Adipose tissue (tissue), 3 donors: ENCODE results near the gene KCNQ1. TPM values are rescaled to one million over a fixed set of nuclear protein-coding genes. Genes with fewer than 3 reads are reported as not detected.

Experiments
- H3K27ac ChIP-seq: one replicate; pipeline ENCODE4 v1.5.1; 2013; ENCODE audit warnings: low read depth, low read length
- WGBS, 3 donors: extraction: QIAGEN DNeasy Blood & Tissue Kit; methylation state at CpG; one replicate each; pipeline ENCODE4 v1.1.7; 2013; 5-methylcytosine and 5-hydroxymethylcytosine counted together
- polyA plus RNA-seq, 3 donors: library from polyadenylated mRNA; stranded (reverse); fragments of 200-250 nt; gene quantifications; one replicate each; pipeline ENCODE4 v1.2.3, GENCODE V29; 2013
- donor health status: healthy with polysubstance abuse.
- donor health status: Bipolar disorder and iron deficiency.
- donor health status: healthy.

Gene KCNQ1
- polyA plus RNA-seq, 3 donors: 4.8 to 28.1 (median 9.6) TPM

- 87 to 94% (median 89%) methylated on average over 22 of the region's 22 CpGs for WGBS, 3 donors
- no peak overlapping the region for H3K27ac ChIP-seq
These were observed 357.0 kb downstream of the KCNQ1 start for GRCh38 chr11:2801711-2802388.

DNA sequence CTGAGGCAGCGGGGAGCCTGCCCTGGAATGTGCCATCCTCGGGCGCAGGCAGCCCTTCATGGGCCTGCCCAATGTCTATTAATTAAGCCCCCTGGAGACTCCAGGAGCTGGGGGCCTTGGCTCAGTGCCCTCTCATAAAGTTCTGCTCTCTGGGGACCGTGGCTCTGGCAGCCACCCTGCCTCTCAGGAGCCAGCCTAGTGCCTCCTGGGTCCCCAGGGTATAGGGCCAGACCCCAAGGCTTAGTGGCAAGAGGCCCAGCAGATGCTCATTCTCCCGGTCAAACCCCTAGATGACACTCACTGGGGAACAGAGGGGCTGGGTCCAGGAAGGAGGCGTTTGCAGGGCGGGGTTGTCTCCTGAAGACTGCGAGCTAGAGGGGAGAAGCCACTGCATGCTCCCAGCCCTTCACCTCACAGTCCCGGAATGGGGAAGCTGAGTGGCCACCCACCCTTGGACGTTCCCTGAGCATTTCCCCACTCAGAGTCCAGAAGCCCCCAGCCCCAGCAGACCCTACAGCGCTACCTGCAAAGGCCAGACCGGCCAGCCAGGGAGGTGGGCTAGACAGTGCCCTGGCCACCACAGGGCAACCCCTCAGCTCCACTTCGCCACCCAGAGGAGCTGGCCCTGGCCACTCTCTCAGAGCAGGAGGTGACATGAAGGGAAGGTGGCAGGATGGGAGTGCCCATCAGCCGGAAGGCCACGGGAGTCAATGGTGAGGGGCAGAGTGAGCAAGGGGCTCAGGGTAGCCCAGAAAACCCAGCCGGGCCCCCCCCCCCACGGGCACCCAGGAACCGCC is 357.8 kb downstream of the KCNQ1 start:
- H3K27ac ChIP-seq: no peak overlapping the region
- WGBS, 3 donors: 83 to 90% (median 84%) methylated on average over 18 of the region's 18 CpGs

- 86 to 93% (median 89%) methylated on average over 20 of the region's 20 CpGs for WGBS, 3 donors
- no peak overlapping the region for H3K27ac ChIP-seq
These were observed 358.6 kb downstream of the KCNQ1 start for GRCh38 chr11:2803186-2804091.

DNA sequence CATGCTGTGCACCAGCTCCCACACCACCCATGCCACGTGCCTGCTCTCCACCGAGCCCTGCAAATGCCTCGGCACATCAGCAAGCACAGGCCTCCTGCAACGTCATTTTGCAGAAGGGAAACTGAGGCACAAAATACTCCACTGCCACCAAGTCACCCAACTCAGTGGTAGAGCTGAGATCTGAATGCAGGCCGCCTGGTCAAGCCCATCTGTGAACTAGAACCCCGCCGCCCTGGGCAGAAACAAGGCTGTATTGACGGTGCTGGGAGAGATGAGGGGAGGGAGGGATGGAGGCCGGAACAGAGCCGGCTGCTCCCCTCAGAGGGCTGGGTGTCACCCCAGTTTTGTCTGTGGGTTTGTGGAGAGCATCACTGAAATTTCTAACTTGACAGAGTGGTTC is 359.4 kb downstream of the KCNQ1 start:
- WGBS, 3 donors: 93 to 98% (median 93%) methylated on average over 10 of the region's 10 CpGs
- H3K27ac ChIP-seq: no peak overlapping the region

GRCh38 chr11:2804701-2805387 is 360.0 kb downstream of the KCNQ1 start:
- 79 to 82% (median 80%) methylated on average over 19 of the region's 19 CpGs for WGBS, 3 donors
- H3K27ac ChIP-seq: no peak overlapping the region

GRCh38 chr11:2805388-2806056 is 360.7 kb downstream of the KCNQ1 start:
- no peak overlapping the region for H3K27ac ChIP-seq

GRCh38 chr11:2806351-2807024 is 361.7 kb downstream of the KCNQ1 start:
- WGBS, 3 donors: 71 to 83% (median 79%) methylated on average over 24 of the region's 24 CpGs
- no peak overlapping the region for H3K27ac ChIP-seq

More at GRCh38 chr11:2805388-2806056, 360.7 kb downstream of the KCNQ1 start:
- 65 to 87% (median 78%) methylated on average over 20 of the region's 20 CpGs for WGBS, 3 donors

DNA sequence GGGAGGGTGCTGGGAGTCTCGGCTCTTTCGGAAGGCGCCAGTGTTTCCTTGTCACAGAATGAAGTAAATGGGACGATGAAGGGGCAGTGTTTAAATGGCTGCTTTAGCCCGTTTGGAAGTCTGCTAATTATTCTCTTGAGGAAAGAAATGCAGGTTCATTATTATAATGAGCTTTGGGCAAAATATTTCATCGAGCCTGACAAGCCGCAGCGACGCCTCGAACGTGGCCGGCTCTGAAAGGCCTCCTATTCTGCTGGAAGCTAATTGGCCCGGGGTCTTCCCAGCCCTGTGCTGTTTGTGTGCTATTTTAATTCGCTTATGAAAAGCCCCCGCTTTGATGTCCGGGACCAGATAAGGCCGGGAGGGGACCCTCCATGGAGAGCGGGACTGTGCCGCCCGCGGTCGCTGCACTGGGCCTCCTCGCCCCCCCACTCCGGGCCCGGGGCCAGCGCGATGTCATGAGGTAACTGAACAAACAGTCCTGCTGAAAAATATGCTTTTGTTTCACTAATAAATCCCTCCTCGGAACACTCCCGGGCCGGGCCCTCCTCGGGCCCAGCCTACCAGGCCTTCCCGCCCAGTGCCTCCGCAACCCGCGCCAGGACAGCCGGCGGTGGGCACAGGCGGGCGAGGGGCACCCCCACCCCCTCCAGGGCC is 362.3 kb downstream of the KCNQ1 start:
- no peak overlapping the region for H3K27ac ChIP-seq
- WGBS, 3 donors: 30 to 60% (median 47%) methylated on average over 34 to 39 of the region's 39 CpGs

GRCh38 chr11:2807801-2808241 is 363.0 kb downstream of the KCNQ1 start:
- WGBS, 3 donors: 76 to 83% (median 82%) methylated on average over 11 of the region's 11 CpGs
- no peak overlapping the region for H3K27ac ChIP-seq

DNA sequence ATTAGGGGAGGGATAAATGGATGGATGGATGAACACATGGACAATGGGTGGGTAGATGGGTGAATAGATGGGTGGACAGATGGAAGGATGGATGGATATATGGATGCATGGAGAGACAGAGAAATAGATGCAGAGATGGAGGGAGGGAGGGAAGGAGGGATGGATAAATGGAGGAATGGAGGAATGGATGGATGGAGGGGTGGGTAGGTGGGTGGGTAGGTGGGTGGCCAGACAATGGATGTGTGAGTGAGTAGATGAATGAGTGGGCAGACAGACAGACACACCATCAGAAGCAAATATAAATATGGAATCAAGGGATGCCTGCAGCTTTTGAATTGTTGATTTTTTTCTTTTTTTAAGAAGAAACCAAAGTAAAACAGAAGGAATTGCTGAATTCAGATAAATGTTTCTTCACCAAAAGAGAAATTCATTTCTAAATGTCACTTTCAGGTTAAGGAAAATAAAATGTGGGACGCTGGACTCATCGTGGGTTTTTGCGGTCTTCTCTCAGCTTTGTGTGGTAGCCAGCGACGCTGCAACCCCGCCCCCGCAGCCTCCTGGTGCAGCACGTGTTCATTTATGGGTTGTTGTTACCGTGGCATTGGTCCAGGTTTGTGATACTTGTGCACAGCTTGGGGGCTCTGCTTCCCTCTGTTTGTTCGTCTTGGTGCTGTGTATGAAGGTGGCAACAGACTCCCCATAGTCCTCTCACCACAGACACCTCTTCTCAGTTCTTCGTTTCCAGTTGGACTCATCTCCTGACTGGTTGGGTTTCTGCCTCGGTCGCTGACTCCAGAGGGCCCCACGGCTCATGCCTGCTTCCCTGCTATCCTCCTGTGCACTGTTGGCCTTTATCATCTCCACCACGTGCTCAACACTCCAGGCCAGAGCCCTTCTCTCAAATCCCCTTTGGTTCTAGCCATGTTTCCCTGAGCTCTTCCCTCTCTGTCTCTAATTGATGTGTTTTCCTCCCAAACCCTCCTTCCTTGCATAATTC is 364.3 kb downstream of the KCNQ1 start:
- 90 to 92% (median 91%) methylated on average over 15 of the region's 15 CpGs for WGBS, 3 donors
- H3K27ac ChIP-seq: no peak overlapping the region

DNA sequence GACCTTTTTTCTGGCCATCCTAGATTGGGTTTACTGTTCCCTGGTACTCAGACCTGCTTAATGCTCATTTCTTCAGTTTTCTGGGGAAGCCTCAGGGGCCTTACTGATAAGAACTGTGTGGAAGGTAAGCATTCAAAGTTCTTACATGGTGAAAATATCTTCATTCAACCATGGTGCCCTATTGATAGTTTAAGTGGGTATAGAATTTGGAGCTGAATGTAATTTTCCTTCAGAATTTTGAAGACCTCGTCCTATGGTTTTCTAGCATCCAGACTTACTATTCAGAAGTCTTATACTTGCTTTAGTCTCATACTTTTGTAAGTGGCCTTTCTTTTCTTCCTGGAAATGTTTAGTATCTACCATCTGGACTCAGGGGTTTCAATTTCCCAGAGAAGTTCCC is 365.0 kb downstream of the KCNQ1 start:
- no peak overlapping the region for H3K27ac ChIP-seq

DNA sequence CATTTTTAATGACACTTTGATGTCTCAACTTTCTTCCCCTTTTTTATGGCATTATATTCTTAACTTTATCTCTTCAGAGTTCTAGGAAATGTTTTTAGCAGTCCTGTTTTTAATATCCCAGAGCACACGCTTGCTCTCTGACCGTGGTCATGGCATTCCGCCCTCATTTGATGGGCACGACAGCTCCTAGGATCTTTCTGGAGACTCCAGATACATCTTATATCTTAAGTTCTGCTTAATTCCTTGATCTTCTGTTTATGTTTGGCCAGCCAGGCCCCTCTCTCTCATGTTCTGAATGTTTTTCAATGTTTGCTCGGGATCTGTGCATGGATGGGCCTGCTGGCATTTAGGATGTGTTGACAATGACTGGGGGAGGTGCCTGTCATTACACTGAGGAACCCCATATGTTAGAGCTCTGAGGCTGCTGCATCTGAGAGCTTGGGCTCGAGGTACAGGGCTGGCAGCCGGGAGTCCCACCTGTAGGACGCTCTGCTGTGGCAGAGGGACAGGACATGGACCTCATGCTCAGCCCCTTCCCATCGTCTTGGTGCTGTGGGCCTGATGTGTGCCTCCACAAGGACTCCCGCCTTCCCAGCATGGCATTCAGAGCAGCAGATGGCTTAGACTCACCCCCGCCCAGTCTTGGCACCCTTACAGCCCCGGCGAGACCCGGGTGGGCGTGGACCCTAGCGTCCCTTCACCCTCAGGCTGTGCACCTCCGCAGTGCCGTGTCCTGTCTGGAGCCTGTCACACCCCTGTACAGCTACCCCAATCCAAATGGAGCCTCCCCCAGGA is 365.8 kb downstream of the KCNQ1 start:
- H3K27ac ChIP-seq: no peak overlapping the region
- WGBS, 3 donors: 90 to 93% (median 91%) methylated on average over 18 of the region's 18 CpGs

More for the DNA sequence above, 365.0 kb downstream of the KCNQ1 start:
- 94 to 100% (median 97%) methylated on average over 1 of the region's 1 CpG for WGBS, 3 donors

GRCh38 chr11:2811206-2812091 is 366.6 kb downstream of the KCNQ1 start:
- 55 to 82% (median 58%) methylated on average over 34 of the region's 34 CpGs for WGBS, 3 donors
- H3K27ac ChIP-seq: no peak overlapping the region
